Measurements from ENCODE around the gene TLCD3B. TPM values are rescaled to one million over a fixed set of nuclear protein-coding genes. Genes with fewer than 3 reads are reported as not detected.
A peak's percentile ranks its signal among the peaks of the same experiment; 100 is the strongest.

The TLCD3B gene
- total and polyA plus RNA-seq, 9 of the 15 experiments (the other 6 are each of a cell fraction or from before 2014, with no cell fraction given): 0.10 to 0.52 (median 0.23) TPM; not detected in 4

GRCh38 chr16:29995911-29996765 lies 34.9 kb downstream of the TLCD3B start, which contains the start of gene INO80E (continued):
- no peak for TF ChIP-seq USF2 (CRISPR knock-in tag; IDR thresholded peaks at IDR 0.05)
- TF ChIP-seq U2AF1 (optimal IDR thresholded peaks at IDR 0.05; ENCODE audit: low read depth, low read length): no peak
- peak; percentile 66 for TF ChIP-seq HNRNPLL (IDR thresholded peaks at IDR 0.05; ENCODE audit: low read depth, low read length, poor library complexity, severe bottlenecking)
- no peak for TF ChIP-seq ZSCAN32 (CRISPR knock-in tag; IDR thresholded peaks at IDR 0.05)
- TF ChIP-seq LEF1 (IDR thresholded peaks at IDR 0.05): no peak
- TF ChIP-seq ZNF354B (CRISPR knock-in tag; IDR thresholded peaks at IDR 0.05): no peak
- peak; percentile 96 for TF ChIP-seq ETS1 (conservative IDR thresholded peaks at IDR 0.05; ENCODE audit: control insufficient read depth, low read depth, low read length)
- no peak for TF ChIP-seq GTF2B (IDR thresholded peaks at IDR 0.05; ENCODE audit: extremely low read depth, insufficient read length)
- peak; percentile 51 for TF ChIP-seq POU5F1 (IDR thresholded peaks at IDR 0.05; ENCODE audit: borderline replicate concordance, low read depth, low read length, partially characterized antibody)
- TF ChIP-seq STAT5A (IDR thresholded peaks at IDR 0.05; ENCODE audit: borderline replicate concordance, low read length): no peak
- no peak for TF ChIP-seq XRCC3 (IDR thresholded peaks at IDR 0.05)
- TF ChIP-seq RBM15 (IDR thresholded peaks at IDR 0.05; ENCODE audit: insufficient read depth, low read length): no peak
- no peak for TF ChIP-seq SNRNP70 (optimal IDR thresholded peaks at IDR 0.05; ENCODE audit: low read depth, low read length)
- TF ChIP-seq TFE3 (CRISPR knock-in tag; IDR thresholded peaks at IDR 0.05): no peak
- TF ChIP-seq SMAD4 (CRISPR knock-in tag; conservative IDR thresholded peaks at IDR 0.05): 0 out of 2 replicates have a peak, but pooled peaks have one; percentile 7
- TF ChIP-seq NR1H2 (CRISPR knock-in tag; IDR thresholded peaks at IDR 0.05): no peak
- TF ChIP-seq AFF4 (CRISPR knock-in tag; IDR thresholded peaks at IDR 0.05): peak; percentile 84; the same call in 1 of the 2 replicates

Data from K562 (cell line).